22Rv1 (cell line): Measurements from ENCODE around the gene RPS6KL1.

Experiments used
- CTCF ChIP-seq: fragments of 450-650 bp; IDR thresholded peaks from 2 replicates; pipeline ENCODE4 v1.5.1; 2017; ENCODE audit warnings: mild to moderate bottlenecking
- ZFX ChIP-seq: fragments of 450-650 bp; IDR thresholded peaks from 2 replicates; pipeline ENCODE4 v1.6.1; 2017; ENCODE audit warnings: antibody characterized with exemption, borderline replicate concordance

GRCh38 chr14:74856366-74856765, 66.7 kb downstream of the RPS6KL1 start:
- no peak for TF ChIP-seq CTCF
- TF ChIP-seq ZFX, result no peak
